GM12878 (cell line): ENCODE data around the gene AAR2. TPM values are rescaled to one million over a fixed set of nuclear protein-coding genes. Genes with fewer than 3 reads are reported as not detected.

Experiments
- ASH2L ChIP-seq: fragments of 300-600, 200-600 bp; sonication (generic); IDR thresholded peaks from 2 replicates; pipeline ENCODE4 v1.6.1; 2017; ENCODE audit warnings: low read depth, mild to moderate bottlenecking, borderline replicate concordance
- ETV6 ChIP-seq, 2 experiments: fragments of 450-650 bp in 1 of 2; IDR thresholded peaks in 1 of 2; conservative IDR thresholded peaks in 1 of 2; 2 replicates each; pipeline ENCODE4 v1.6.1; 2014; ENCODE audit warnings: antibody characterized with exemption in 1 of 2, borderline replicate concordance in 1 of 2, low read depth in 1 of 2, mild to moderate bottlenecking in 1 of 2, moderate library complexity in 1 of 2
- HDGF ChIP-seq: fragments of 450-650 bp; IDR thresholded peaks from 2 replicates; pipeline ENCODE4 v1.6.1; 2016; ENCODE audit warnings: antibody characterized with exemption
- IRF3 ChIP-seq: fragments of 450-650 bp; IDR thresholded peaks from 2 replicates; pipeline ENCODE4 v1.6.1; 2014; ENCODE audit warnings: mild to moderate bottlenecking
- MYB ChIP-seq: fragments of 150-350 bp; IDR thresholded peaks from 2 replicates; pipeline ENCODE4 v1.6.1; 2014; ENCODE audit warnings: mild to moderate bottlenecking, low read depth, low read length, borderline replicate concordance
- NR2C2 ChIP-seq: IDR thresholded peaks from 2 replicates; pipeline ENCODE4 v1.6.1; 2011; ENCODE audit warnings: borderline replicate concordance, low read depth; ENCODE audit not compliant: control insufficient read depth, insufficient read length
- PAX8 ChIP-seq: fragments of 450-650 bp; IDR thresholded peaks from 2 replicates; pipeline ENCODE4 v1.6.1; 2017; ENCODE audit warnings: mild to moderate bottlenecking, moderate library complexity
- POU2F2 ChIP-seq: IDR thresholded peaks from 3 replicates; pipeline ENCODE4 v1.6.1; 2011; ENCODE audit warnings: low read depth, mild to moderate bottlenecking, low read length, borderline replicate concordance
- RB1 ChIP-seq: fragments of 450-650 bp; formaldehyde crosslinking; IDR thresholded peaks from 2 replicates; pipeline ENCODE4 v1.6.1; 2017; ENCODE audit warnings: mild to moderate bottlenecking, borderline replicate concordance
- RELB ChIP-seq: fragments of 450-650 bp; IDR thresholded peaks from 2 replicates; pipeline ENCODE4 v1.6.1; 2017; ENCODE audit warnings: low read depth, mild to moderate bottlenecking, moderate library complexity
- REST ChIP-seq: IDR thresholded peaks from 2 replicates; pipeline ENCODE4 v1.6.1; 2012; ENCODE audit warnings: mild to moderate bottlenecking, low read depth, low read length
- RFX5 ChIP-seq: IDR thresholded peaks from 2 replicates; pipeline ENCODE4 v1.6.1; 2011; ENCODE audit warnings: low read depth, low read length, improper control_type of control experiment
- SMAD1 ChIP-seq: fragments of 450-650 bp; IDR thresholded peaks from 2 replicates; pipeline ENCODE4 v1.6.1; 2018; ENCODE audit warnings: mild to moderate bottlenecking, low read depth; ENCODE audit not compliant: partially characterized antibody
- SUZ12 ChIP-seq: fragments of 200-600 bp; sonication (generic); IDR thresholded peaks from one replicate; pipeline ENCODE4 v1.6.1; 2018; ENCODE audit warnings: antibody characterized with exemption, mild to moderate bottlenecking; ENCODE audit not compliant: unreplicated experiment
- WRNIP1 ChIP-seq: IDR thresholded peaks from 2 replicates; pipeline ENCODE4 v1.6.1; 2011; ENCODE audit warnings: low read depth, low read length, improper control_type of control experiment, borderline replicate concordance
- YY1 ChIP-seq: IDR thresholded peaks from 2 replicates; pipeline ENCODE4 v1.6.1; 2011; ENCODE audit warnings: low read depth, mild to moderate bottlenecking, low read length
- ZNF274 ChIP-seq: IDR thresholded peaks from one replicate; pipeline ENCODE4 v1.8.0; 2011; ENCODE audit not compliant: insufficient read length, insufficient read depth
- polyA plus RNA-seq, 11 experiments: library from polyadenylated mRNA; depleted of rRNA in 4 of 11; unstranded in 6 of 11; stranded (reverse) in 5 of 11; fragments of >200 nt; fragmentation: Nextera tagmentation in 4 of 11; fragmentation: Illumina TruSeq in 1 of 11; extraction: Ambion mirVana in 4 of 11; extraction: Trizol in 1 of 11; gene quantifications; 1 replicate in 1 of 11; 2 replicates in 10 of 11; pipeline versions ENCODE4 v1.2.1 to v1.2.3, GENCODE V29; 2011 to 2016; ENCODE audit warnings: inconsistent platforms in 2 of 11, missing spikeins in 2 of 11, low read depth in 1 of 11
- total RNA-seq, 4 experiments: library from RNA; depleted of rRNA in 3 of 4; stranded (reverse); fragments of >200 nt in 3 of 4; fragmentation: Illumina TruSeq in 1 of 4; extraction: Trizol in 1 of 4; gene quantifications; 2 replicates each; pipeline versions ENCODE4 v1.2.1 to v1.2.3, GENCODE V29; 2013 to 2021
- TF ChIP-seq, protein P1 (sequence below): IDR thresholded peaks from 2 replicates; pipeline ENCODE4 v1.6.1; 2012; ENCODE audit warnings: improper control_type of control experiment, low read depth, low read length; ENCODE audit not compliant: insufficient replicate concordance

The AAR2 gene
- total and polyA plus RNA-seq, 10 of the 15 experiments (the other 5 are each of a cell fraction or from before 2014, with no cell fraction given): 6.5 to 41.7 (median 30.3) TPM

DNA sequence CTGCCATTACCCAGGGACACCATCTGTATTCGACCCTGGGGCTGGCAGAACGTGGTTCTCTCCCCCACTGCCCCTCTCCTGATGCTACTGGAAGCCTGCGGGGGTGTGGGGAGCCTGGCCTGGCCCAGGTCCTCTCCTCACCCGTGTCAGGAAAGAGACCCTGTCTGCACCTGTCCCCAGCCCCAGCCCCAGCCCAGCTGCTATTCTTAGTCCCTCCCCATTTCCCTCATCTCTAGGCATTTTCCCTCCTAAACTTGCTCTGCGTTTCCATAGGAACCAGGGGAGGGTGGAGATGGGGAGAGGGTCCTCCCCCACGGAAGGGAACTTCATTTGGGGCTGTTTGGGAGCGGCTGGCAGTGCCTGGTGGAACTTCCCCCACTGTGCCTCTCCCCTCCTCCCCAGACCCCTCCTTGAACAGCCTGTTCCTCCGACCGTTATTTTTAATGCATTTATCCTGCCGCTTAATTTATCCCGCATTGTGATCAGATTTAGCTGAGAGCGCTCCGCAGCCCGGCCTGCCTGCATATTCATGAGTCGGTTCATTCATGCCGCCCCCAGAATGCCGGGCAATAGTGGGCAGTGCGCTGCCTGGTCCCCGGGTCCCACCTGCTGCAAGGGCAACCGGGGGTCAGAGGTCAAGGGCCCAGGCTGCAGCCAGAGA lies 38.0 kb downstream of the AAR2 start (continued):
- TF ChIP-seq, protein P1, sequence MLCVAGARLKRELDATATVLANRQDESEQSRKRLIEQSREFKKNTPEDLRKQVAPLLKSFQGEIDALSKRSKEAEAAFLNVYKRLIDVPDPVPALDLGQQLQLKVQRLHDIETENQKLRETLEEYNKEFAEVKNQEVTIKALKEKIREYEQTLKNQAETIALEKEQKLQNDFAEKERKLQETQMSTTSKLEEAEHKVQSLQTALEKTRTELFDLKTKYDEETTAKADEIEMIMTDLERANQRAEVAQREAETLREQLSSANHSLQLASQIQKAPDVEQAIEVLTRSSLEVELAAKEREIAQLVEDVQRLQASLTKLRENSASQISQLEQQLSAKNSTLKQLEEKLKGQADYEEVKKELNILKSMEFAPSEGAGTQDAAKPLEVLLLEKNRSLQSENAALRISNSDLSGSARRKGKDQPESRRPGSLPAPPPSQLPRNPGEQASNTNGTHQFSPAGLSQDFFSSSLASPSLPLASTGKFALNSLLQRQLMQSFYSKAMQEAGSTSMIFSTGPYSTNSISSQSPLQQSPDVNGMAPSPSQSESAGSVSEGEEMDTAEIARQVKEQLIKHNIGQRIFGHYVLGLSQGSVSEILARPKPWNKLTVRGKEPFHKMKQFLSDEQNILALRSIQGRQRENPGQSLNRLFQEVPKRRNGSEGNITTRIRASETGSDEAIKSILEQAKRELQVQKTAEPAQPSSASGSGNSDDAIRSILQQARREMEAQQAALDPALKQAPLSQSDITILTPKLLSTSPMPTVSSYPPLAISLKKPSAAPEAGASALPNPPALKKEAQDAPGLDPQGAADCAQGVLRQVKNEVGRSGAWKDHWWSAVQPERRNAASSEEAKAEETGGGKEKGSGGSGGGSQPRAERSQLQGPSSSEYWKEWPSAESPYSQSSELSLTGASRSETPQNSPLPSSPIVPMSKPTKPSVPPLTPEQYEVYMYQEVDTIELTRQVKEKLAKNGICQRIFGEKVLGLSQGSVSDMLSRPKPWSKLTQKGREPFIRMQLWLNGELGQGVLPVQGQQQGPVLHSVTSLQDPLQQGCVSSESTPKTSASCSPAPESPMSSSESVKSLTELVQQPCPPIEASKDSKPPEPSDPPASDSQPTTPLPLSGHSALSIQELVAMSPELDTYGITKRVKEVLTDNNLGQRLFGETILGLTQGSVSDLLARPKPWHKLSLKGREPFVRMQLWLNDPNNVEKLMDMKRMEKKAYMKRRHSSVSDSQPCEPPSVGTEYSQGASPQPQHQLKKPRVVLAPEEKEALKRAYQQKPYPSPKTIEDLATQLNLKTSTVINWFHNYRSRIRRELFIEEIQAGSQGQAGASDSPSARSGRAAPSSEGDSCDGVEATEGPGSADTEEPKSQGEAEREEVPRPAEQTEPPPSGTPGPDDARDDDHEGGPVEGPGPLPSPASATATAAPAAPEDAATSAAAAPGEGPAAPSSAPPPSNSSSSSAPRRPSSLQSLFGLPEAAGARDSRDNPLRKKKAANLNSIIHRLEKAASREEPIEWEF: no peak
- TF ChIP-seq SMAD1: no peak
- TF ChIP-seq RB1: no peak
- TF ChIP-seq MYB: no peak
- TF ChIP-seq SUZ12: no peak
- TF ChIP-seq IRF3: no peak
- TF ChIP-seq RELB: no peak
- no peak for TF ChIP-seq WRNIP1
- TF ChIP-seq HDGF: no peak
- TF ChIP-seq POU2F2: no peak
- no peak for TF ChIP-seq RFX5
- no peak for TF ChIP-seq ETV6 (conservative IDR thresholded peaks at IDR 0.05 in 1 of 2, IDR thresholded peaks at IDR 0.05 in 1 of 2; ENCODE audit: borderline replicate concordance in 1 of 2, low read depth in 1 of 2)
- TF ChIP-seq ZNF274: no peak
- TF ChIP-seq NR2C2: no peak
- no peak for TF ChIP-seq REST
- no peak for TF ChIP-seq ASH2L
- no peak for TF ChIP-seq YY1
- no peak for TF ChIP-seq PAX8
